Measurements from ENCODE around the gene EIF4G3.

- TF ChIP-seq CTCF (IDR thresholded peaks at IDR 0.05) (no peak), POLR2A (IDR thresholded peaks at IDR 0.05) (no peak)
Observed at GRCh38 chr1:20878799-20879198, 297.9 kb downstream of the EIF4G3 start.
